Adrenal gland (tissue), 5 donors: Measurements from ENCODE around the gene TNS4.

Experiments used
- POLR2A ChIP-seq, 2 donors: fragments of 450-650 bp; IDR thresholded peaks; one replicate each; pipeline ENCODE4 v1.6.1; 2017; ENCODE audit warnings: antibody characterized with exemption in 2 of 2, mild to moderate bottlenecking in 2 of 2, moderate library complexity in 1 of 2
- TF ChIP-seq, protein P1 (sequence below), 6 experiments: fragments of 450-650 bp in 4 of 6; fragments of 200-600 bp in 2 of 6; sonication (generic) in 1 of 6; IDR thresholded peaks; 1 replicate in 5 of 6; 2 replicates in 1 of 6; pipeline versions ENCODE4 v1.5.1 to v1.8.0; 2016 to 2021; ENCODE audit warnings: antibody characterized with exemption in 6 of 6, mild to moderate bottlenecking in 2 of 6, moderate library complexity in 1 of 6
- donor health status: DM: no; HTN: no; CAD: no.

DNA sequence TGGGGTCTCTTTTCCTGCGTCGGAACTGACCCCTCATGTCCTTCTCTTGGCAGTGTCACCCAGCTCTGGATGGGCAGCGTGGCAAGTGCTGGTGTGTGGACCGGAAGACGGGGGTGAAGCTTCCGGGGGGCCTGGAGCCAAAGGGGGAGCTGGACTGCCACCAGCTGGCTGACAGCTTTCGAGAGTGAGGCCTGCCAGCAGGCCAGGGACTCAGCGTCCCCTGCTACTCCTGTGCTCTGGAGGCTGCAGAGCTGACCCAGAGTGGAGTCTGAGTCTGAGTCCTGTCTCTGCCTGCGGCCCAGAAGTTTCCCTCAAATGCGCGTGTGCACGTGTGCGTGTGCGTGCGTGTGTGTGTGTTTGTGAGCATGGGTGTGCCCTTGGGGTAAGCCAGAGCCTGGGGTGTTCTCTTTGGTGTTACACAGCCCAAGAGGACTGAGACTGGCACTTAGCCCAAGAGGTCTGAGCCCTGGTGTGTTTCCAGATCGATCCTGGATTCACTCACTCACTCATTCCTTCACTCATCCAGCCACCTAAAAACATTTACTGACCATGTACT is 44.9 kb downstream of the TNS4 start:
- TF ChIP-seq, protein P1, sequence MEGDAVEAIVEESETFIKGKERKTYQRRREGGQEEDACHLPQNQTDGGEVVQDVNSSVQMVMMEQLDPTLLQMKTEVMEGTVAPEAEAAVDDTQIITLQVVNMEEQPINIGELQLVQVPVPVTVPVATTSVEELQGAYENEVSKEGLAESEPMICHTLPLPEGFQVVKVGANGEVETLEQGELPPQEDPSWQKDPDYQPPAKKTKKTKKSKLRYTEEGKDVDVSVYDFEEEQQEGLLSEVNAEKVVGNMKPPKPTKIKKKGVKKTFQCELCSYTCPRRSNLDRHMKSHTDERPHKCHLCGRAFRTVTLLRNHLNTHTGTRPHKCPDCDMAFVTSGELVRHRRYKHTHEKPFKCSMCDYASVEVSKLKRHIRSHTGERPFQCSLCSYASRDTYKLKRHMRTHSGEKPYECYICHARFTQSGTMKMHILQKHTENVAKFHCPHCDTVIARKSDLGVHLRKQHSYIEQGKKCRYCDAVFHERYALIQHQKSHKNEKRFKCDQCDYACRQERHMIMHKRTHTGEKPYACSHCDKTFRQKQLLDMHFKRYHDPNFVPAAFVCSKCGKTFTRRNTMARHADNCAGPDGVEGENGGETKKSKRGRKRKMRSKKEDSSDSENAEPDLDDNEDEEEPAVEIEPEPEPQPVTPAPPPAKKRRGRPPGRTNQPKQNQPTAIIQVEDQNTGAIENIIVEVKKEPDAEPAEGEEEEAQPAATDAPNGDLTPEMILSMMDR (IDR thresholded peaks at IDR 0.05): no peak
- TF ChIP-seq POLR2A (IDR thresholded peaks at IDR 0.05): no peak
